OCI-M2 (cell line): ENCODE data around the gene GALNT10.

Experiments used
- DNase-seq: peaks from one replicate; lab custom pipeline; 2025; ENCODE audit not compliant: unreplicated experiment; lab: John Stamatoyannopoulos, UW

GALNT10 gene

GRCh38 chr5:154372661-154373060 lies 182.1 kb downstream of the GALNT10 start:
- no peak for DNase-seq

DNA sequence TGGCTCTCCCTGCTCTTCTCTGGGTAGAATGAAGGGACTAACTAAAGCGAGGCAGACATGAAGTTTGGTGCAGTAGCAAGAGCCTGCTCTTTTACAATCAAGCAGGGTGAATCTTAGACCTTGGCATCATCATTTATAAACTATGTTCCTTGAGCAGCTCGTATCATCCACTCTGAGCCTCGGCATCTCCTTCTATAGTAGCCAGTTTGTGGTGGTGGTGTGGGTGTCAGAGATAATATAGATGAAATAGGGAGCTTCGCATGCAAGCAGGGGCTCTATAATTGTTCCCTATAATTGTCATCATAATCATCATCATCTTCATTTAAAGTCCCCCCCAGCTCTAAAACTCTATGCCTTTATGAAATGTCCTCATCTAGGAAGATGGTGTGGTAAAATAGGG lies 182.8 kb downstream of the GALNT10 start:
- no peak for DNase-seq

- DNase-seq: peak; percentile 46
Observed at GRCh38 chr5:154373729-154374179, 183.2 kb downstream of the GALNT10 start.

GRCh38 chr5:154374264-154374663 lies 183.7 kb downstream of the GALNT10 start:
- no peak for DNase-seq

DNA sequence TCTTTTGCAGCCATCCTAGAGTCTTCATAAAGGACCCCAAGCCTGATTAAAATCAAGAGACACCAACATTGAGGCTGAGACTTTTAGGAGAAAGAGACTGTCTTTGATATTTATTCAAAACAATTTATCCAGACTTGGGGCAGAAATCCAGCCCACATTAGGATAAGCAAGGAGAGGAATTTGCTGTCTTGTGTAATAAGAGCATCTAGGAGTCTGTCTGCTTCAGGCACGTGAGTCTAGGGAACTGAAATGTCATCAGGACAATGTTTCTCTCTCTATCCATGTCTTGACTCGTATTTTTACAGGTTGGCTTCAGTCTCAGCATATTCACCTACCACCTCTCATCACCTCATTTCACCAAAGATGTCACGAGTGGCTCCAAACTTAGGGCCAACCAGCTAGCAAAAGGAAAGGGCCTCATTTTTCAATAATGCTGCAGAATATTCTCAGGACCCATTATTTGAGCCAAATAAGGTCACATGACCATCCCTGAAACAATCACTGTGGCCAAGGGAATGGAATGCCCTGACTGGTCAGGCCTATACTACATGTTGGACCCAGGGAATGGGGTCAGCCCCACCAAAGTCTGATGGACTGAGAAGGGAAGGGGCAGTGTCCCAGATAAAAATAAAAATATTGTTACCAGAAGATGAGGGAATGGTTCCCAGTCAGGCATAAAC lies 184.9 kb downstream of the GALNT10 start:
- DNase-seq: no peak

GRCh38 chr5:154376481-154376880 lies 185.9 kb downstream of the GALNT10 start:
- no peak for DNase-seq

- DNase-seq: no peak
Observed at GRCh38 chr5:154377754-154378533, 187.4 kb downstream of the GALNT10 start.

GRCh38 chr5:154380263-154380662 lies 189.7 kb downstream of the GALNT10 start:
- DNase-seq: no peak

DNA sequence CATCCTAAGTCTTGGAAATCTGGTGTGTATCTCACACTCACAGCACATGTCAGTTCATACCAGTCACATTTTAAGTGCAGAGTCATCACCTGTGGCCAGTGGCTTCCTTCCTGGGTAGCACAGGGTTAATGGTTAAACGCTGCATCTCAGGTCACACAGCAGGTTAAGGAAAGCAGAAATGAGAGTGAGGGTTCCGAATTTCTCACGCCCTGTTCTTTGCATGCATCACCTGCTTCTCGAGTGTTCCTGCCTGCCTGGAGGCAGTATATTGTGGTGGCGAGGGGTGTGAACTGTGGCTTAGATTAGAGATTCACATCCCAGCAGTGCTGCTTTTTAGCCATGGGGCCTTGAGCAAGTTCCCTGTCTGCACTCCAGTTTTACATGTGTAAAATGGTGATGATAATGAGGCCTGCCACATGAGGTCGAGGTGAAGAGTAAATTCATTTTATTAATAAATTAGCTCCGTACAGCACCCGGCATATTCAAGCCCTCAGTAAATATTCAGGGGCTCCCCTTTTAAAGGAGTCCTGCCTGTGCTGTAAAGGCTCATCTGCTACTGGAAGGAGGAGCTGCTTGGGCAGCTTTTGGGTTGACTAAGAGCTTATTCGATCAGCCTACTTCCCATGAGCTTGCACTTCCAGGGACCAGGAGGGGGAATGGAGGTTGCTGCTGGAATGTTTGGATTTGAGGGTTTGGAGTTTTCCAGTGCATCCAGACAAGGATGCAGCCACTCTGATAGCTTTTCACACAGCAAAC lies 194.1 kb downstream of the GALNT10 start:
- DNase-seq: no peak

DNA sequence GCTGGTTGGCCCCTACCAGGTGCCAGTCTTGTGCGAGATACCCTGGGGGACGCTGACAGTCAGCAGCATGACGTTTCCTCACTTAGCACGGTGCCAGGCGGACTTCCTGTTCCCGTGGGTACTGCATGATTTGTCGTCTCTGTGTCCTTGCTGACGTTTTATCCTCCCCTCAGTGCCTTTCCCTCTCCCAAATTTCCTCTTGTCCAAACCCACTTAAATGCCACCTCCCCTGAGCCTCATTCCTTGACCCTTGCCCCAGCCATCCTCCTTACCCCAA lies 194.6 kb downstream of the GALNT10 start:
- no peak for DNase-seq

DNA sequence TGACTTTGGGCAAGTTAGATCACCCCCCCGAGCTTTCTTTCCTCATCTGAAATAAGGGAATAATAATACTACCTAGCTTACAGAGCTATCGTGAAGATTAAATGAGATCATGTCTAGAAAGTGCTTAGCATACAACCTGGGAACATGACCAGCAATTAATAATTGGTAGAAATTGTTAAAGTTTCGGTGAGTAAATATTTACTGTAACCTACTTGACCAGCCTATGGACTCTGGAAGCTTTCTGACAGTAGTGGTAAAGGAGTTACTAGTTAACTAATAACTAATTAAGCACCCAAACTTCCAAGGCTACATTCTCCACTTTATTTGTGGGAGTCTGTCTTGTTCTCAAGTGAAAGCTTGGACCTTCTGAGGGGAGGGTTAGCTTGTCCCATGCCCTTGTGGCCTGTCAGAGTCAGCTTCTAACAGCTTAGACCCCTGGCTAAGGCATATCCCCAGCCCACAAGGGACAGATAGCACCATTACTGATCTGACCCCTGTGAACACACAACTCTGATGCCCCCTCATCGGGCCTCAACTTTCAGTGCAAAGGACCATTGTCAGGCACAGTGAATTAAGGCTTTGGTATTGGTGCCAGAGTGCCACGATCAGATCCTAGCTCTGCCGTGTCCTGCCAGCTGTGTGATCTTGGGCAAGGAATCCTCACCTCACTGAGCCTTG lies 196.6 kb downstream of the GALNT10 start:
- no peak for DNase-seq

DNA sequence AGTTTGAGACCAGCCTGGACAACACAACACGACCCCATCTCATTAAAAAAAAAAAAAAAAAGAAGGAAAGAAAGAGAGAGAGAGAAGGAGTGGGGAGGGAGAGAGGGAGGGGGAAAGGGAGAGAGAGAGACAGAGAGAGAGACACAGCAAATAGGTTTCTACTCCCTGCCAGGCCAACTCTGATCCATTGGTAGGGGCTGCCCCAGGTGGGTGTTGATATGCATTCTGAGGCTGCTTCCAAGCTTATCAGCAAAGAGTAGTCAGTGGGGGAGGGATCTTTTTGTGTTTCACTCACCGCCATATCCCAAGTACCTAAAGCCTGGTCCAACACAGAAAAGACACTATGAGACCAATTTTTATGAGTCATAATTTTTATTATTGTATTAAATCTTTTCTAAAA lies 198.3 kb downstream of the GALNT10 start:
- DNase-seq: no peak

DNA sequence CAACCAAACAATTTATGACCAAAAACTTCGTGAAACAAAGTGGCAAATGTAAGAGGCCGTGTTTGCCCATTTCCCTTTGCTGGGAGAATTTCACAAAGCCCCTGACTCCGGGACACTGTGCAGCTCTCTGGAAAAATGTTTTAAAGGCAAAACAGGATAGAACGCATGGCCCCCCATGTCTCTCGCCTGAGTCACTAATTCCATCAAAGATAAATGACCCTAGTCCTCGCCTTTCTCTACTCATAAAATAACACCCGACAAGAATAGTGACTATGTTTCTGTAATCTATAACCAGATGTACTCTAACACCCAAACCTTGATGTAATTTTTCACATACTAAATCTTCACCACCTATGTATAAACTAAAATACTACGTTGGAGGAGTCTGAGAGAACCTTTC lies 199.6 kb downstream of the GALNT10 start:
- DNase-seq: no peak

GRCh38 chr5:154390746-154391359 lies 200.3 kb downstream of the GALNT10 start:
- DNase-seq: no peak

GRCh38 chr5:154391788-154392187 lies 201.3 kb downstream of the GALNT10 start:
- no peak for DNase-seq

DNA sequence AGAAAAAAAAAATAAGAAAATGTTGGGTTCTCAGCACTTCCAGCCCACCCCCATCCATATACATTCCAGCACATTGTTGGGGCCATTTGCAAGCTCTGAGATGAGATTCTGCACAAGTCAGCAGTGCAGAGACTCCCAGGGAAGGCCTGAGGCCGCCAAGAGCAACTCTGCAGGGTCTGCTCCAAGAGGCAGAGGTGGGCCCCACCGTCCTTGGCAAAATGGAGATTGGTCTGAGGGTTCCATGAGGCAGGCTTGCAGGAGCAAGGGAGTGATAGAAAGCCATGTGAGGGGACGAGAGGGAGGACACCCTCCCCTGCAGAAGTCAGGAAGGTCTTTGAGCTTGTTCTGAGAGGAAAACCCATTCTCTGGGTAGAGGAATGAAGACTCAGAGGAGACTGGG lies 203.3 kb downstream of the GALNT10 start:
- DNase-seq: no peak

GRCh38 chr5:154394307-154394706 lies 203.8 kb downstream of the GALNT10 start:
- no peak for DNase-seq

- no peak for DNase-seq
Observed at GRCh38 chr5:154395407-154396106, 205.0 kb downstream of the GALNT10 start.

DNA sequence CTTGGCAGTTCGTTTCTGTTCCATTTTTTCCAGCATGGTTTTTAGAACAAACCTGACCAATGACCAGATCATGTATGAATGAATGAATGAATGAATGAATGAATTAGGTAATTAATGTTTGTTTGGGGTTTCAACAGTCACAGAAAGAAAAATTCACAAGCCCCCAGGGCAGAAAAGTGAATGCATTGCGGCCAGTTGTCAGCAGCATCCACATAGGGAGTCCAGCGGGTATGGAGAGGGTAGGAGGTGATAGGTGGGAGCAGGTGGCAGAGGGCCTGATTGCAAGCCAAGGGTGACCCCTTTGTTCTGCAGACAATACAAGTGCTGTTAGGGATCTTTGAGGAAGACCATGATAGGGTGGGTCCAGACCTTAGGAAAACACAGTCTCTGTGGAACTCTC lies 205.6 kb downstream of the GALNT10 start:
- DNase-seq: no peak

DNA sequence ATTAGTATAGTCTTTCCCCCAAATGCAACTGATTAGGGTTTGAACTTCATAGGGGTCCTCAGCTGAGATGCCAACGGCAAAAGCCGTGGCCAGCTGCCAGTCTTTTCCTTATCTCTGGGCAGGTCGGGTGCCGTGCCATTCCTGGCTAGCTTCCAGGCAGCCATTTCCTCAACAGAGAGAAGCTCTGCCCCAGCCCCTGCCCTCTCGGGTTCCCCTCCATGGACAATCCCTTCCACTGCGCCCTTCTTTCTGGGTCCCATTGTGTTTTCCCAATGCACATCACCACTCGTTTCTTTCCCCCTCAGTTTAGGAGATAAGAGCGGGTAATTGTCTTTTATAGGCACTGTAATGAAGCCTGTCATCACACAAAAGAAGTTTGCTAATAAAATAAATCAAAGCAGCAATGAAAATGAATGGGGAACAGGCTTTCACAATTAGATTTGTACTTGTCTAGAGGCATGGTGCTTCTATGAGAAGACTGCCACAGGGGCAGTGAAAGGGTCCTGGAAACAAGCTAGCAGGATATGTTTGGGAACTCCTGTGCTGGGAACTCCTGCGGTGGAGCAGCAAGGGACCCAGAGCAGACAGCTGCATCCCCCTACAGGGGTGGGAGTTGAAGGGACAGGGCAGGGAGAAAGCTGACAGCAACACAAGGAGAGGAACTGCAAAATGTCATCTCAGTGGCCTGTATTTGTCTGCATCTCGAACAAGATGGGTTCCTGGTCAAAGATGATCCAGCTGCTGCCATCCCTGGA lies 207.3 kb downstream of the GALNT10 start:
- no peak for DNase-seq
